H1 (cell line): ENCODE results near the gene PTPRR. TPM values are rescaled to one million over a fixed set of nuclear protein-coding genes. Genes with fewer than 3 reads are reported as not detected.

Experiments
- CTCF ChIA-PET: fragments of 300-600 bp; sonication (Branson Sonifier 250); formaldehyde crosslinking; loops from one replicate; lab custom pipeline; 2021; ENCODE audit not compliant: partially characterized antibody; lab: Charles Lee
- POLR2A ChIA-PET: fragments of 300-600 bp; sonication (Branson Sonifier 250); formaldehyde crosslinking; loops from one replicate; lab custom pipeline; 2021; ENCODE audit warnings: inconsistent platforms; ENCODE audit not compliant: partially characterized antibody; lab: Charles Lee
- DNase-seq, 2 experiments: peaks; one replicate each; pipeline versions ENCODE4 v3.0.0 to v3.0.0-alpha.2; 2010 to 2022; ENCODE audit warnings: low spot score in 2 of 2, low read depth in 1 of 2, mixed read lengths in 1 of 2
- FAIRE-seq: peaks from 2 replicates; lab custom pipeline; 2011; peaks lifted over from hg19 to GRCh38; lab: Jason Lieb, UNC
- H2AFZ ChIP-seq: 2 replicates; pipeline ENCODE4 v1.8.1; 2012; ENCODE audit warnings: low read length, inconsistent platforms
- H2AK5ac ChIP-seq: 2 replicates; pipeline ENCODE4 v1.6.1; 2013; ENCODE audit warnings: low read depth, low read length
- H2BK120ac ChIP-seq: replicated peaks from 2 replicates; pipeline ENCODE3; 2013; ENCODE audit warnings: low read depth, low read length, inconsistent platforms
- H2BK12ac ChIP-seq: 2 replicates; pipeline ENCODE4 v1.6.1; 2013; ENCODE audit warnings: low read depth, low read length
- H2BK15ac ChIP-seq: 2 replicates; pipeline ENCODE4 v1.6.1; 2013; ENCODE audit warnings: low read length
- H2BK20ac ChIP-seq: 2 replicates; pipeline ENCODE4 v1.6.1; 2013; ENCODE audit warnings: low read length
- H2BK5ac ChIP-seq: 2 replicates; pipeline ENCODE4 v1.6.1; 2013; ENCODE audit warnings: low read depth, low read length
- H3K14ac ChIP-seq: 2 replicates; pipeline ENCODE4 v1.6.1; 2013; ENCODE audit warnings: inconsistent platforms; ENCODE audit not compliant: insufficient read length
- H3K18ac ChIP-seq: 2 replicates; pipeline ENCODE4 v1.6.1; 2013; ENCODE audit warnings: low read length; ENCODE audit errors: extremely low read depth
- H3K23ac ChIP-seq: 2 replicates; pipeline ENCODE4 v1.6.1; 2013; ENCODE audit warnings: inconsistent platforms; ENCODE audit not compliant: insufficient read length
- H3K23me2 ChIP-seq: 2 replicates; pipeline ENCODE4 v1.6.1; 2013; ENCODE audit warnings: low read depth, low read length
- H3K27ac ChIP-seq: 2 replicates; pipeline ENCODE4 v1.6.1; 2011; ENCODE audit warnings: low read depth, low read length, inconsistent platforms
- H3K27me3 ChIP-seq, 4 experiments: replicated peaks in 1 of 4; 1 replicate in 1 of 4; 2 replicates in 3 of 4; pipeline versions ENCODE4 v1.6.1 to v1.8.1; 2011 to 2013; ENCODE audit warnings: low read length in 3 of 4, mild to moderate bottlenecking in 3 of 4, inconsistent platforms in 2 of 4, mixed read lengths in 2 of 4, moderate library complexity in 1 of 4; ENCODE audit not compliant: control insufficient read depth in 3 of 4, insufficient read depth in 3 of 4; ENCODE audit errors: extremely low read depth in 1 of 4
- H3K36me3 ChIP-seq, 4 experiments: 2 replicates each; pipeline versions ENCODE4 v1.6.1 to v1.8.1; 2011 to 2013; ENCODE audit warnings: mild to moderate bottlenecking in 4 of 4, low read length in 3 of 4, moderate library complexity in 2 of 4, control low read depth in 1 of 4, inconsistent platforms in 1 of 4; ENCODE audit not compliant: insufficient read depth in 4 of 4, control insufficient read depth in 2 of 4
- H3K4ac ChIP-seq: replicated peaks from 2 replicates; pipeline ENCODE3; 2013; ENCODE audit warnings: low read length, low read depth, mixed read lengths, inconsistent platforms; ENCODE audit not compliant: insufficient read length
- H3K4me1 ChIP-seq, 4 experiments: replicated peaks in 1 of 4; 1 replicate in 1 of 4; 2 replicates in 3 of 4; pipeline versions ENCODE4 v1.6.1 to v1.8.1; 2011 to 2013; ENCODE audit warnings: low read length in 3 of 4, inconsistent platforms in 2 of 4, mixed read lengths in 1 of 4; ENCODE audit not compliant: insufficient read depth in 4 of 4, control insufficient read depth in 3 of 4
- H3K4me2 ChIP-seq, 2 experiments: 2 replicates each; pipeline versions ENCODE4 v1.6.1 to v1.8.1; 2011 to 2013; ENCODE audit warnings: low read depth in 2 of 2, low read length in 2 of 2, control low read depth in 1 of 2, inconsistent platforms in 1 of 2, mild to moderate bottlenecking in 1 of 2; ENCODE audit not compliant: insufficient read depth in 1 of 2
- H3K4me3 ChIP-seq, 4 experiments: fragments of 200-600, 300-600 bp in 1 of 4; sonication (generic), shearing (Covaris generic), sonication (Bioruptor Twin) in 1 of 4; 2 replicates each; pipeline versions ENCODE4 v1.5.1 to v1.8.1; 2011 to 2016; ENCODE audit warnings: low read length in 4 of 4, low read depth in 3 of 4, control low read depth in 2 of 4, inconsistent platforms in 2 of 4, mild to moderate bottlenecking in 2 of 4, mixed read lengths in 1 of 4, moderate library complexity in 1 of 4; ENCODE audit not compliant: insufficient read depth in 2 of 4; ENCODE audit errors: extremely low read depth in 1 of 4
- H3K56ac ChIP-seq: replicated peaks from 2 replicates; pipeline ENCODE3; 2013; ENCODE audit warnings: low read depth, mild to moderate bottlenecking, mixed read lengths, low read length, inconsistent platforms; ENCODE audit not compliant: insufficient read length
- H3K79me1 ChIP-seq: 2 replicates; pipeline ENCODE4 v1.6.1; 2013; ENCODE audit warnings: low read depth, low read length, control low read depth
- H3K79me2 ChIP-seq, 2 experiments: 2 replicates each; pipeline versions ENCODE4 v1.6.1 to v1.8.1; 2012 to 2013; ENCODE audit warnings: low read length in 2 of 2, mild to moderate bottlenecking in 2 of 2, inconsistent platforms in 1 of 2; ENCODE audit not compliant: insufficient read depth in 2 of 2, control insufficient read depth in 1 of 2
- H3K9ac ChIP-seq, 4 experiments: replicated peaks in 1 of 4; 1 replicate in 1 of 4; 2 replicates in 3 of 4; pipeline versions ENCODE4 v1.6.1 to v1.8.1; 2011 to 2013; ENCODE audit warnings: low read depth in 3 of 4, low read length in 3 of 4, control low read depth in 2 of 4, mild to moderate bottlenecking in 2 of 4, moderate library complexity in 2 of 4, inconsistent platforms in 1 of 4; ENCODE audit errors: extremely low read depth in 1 of 4
- H3K9me3 ChIP-seq, 2 experiments: 2 replicates each; pipeline versions ENCODE4 v1.6.1 to v1.8.1; 2012 to 2013; ENCODE audit warnings: mild to moderate bottlenecking in 2 of 2, moderate library complexity in 2 of 2, control low read depth in 1 of 2, inconsistent platforms in 1 of 2, low read depth in 1 of 2, low read length in 1 of 2, mixed read lengths in 1 of 2; ENCODE audit not compliant: insufficient read depth in 2 of 2
- H4K20me1 ChIP-seq, 2 experiments: replicated peaks in 1 of 2; 2 replicates each; pipeline versions ENCODE3 to v1.8.1; 2011 to 2013; ENCODE audit warnings: inconsistent platforms in 2 of 2, low read length in 2 of 2, mild to moderate bottlenecking in 1 of 2; ENCODE audit not compliant: insufficient read depth in 2 of 2, control insufficient read depth in 1 of 2
- H4K5ac ChIP-seq: 2 replicates; pipeline ENCODE4 v1.6.1; 2013; ENCODE audit warnings: low read length, low read depth, mixed read lengths, inconsistent platforms; ENCODE audit not compliant: insufficient read length
- H4K8ac ChIP-seq: 2 replicates; pipeline ENCODE4 v1.8.0; 2013; ENCODE audit warnings: mild to moderate bottlenecking, moderate library complexity, low read length, inconsistent platforms; ENCODE audit not compliant: insufficient read depth; ENCODE audit errors: extremely low read depth
- H4K91ac ChIP-seq: replicated peaks from 2 replicates; pipeline ENCODE3; 2013; ENCODE audit warnings: low read length, mixed read lengths, inconsistent platforms; ENCODE audit not compliant: insufficient read length
- NANOG ChIP-seq: IDR thresholded peaks from 2 replicates; pipeline ENCODE4 v1.6.1; 2011; ENCODE audit warnings: low read length, low read depth, mild to moderate bottlenecking, inconsistent platforms; ENCODE audit not compliant: insufficient read depth, poor library complexity, severe bottlenecking
- WGBS, 2 experiments: shearing (Covaris generic) in 1 of 2; methylation state at CpG; one replicate each; pipeline versions ENCODE4 v1.1.6 to v1.1.7; 2013 to 2015; ENCODE audit warnings: low lambda C conversion rate in 2 of 2, mixed read lengths in 2 of 2, inconsistent platforms in 1 of 2, low coverage in 1 of 2, missing lambda C conversion rate in 1 of 2; ENCODE audit not compliant: insufficient replicate concordance in 2 of 2, insufficient coverage in 1 of 2, insufficient read length in 1 of 2; ENCODE audit errors: extremely low coverage in 1 of 2, missing lambda C conversion rate in 1 of 2; 5-methylcytosine and 5-hydroxymethylcytosine counted together
- polyA plus RNA-seq, 7 experiments: library from polyadenylated mRNA; depleted of rRNA in 3 of 7; stranded (reverse) in 5 of 7; unstranded in 2 of 7; fragments of >200 nt in 5 of 7; fragments of 200-250 nt in 2 of 7; gene quantifications; 1 replicate in 5 of 7; 2 replicates in 1 of 7; 4 replicates in 1 of 7; pipeline versions ENCODE4 v1.2.1 to v1.2.3, GENCODE V29; 2011 to 2013; ENCODE audit warnings: missing spikeins in 2 of 7, mixed read lengths in 2 of 7
- total RNA-seq: library from RNA; stranded (reverse); fragmentation: NEBNext Ultra II Directional; extraction: Animal tissue kit (Norgen Biotek cat#: 25700); gene quantifications from 2 replicates; pipeline ENCODE4 v1.2.1, GENCODE V29; 2021
- TF ChIP-seq, protein P1 (sequence below), 3 experiments: IDR thresholded peaks; 1 replicate in 2 of 3; 2 replicates in 1 of 3; pipeline versions ENCODE4 v1.5.1 to v1.6.1; 2011; ENCODE audit warnings: low read length in 3 of 3, mild to moderate bottlenecking in 3 of 3, inconsistent platforms in 2 of 3, low read depth in 1 of 3, moderate library complexity in 1 of 3; ENCODE audit not compliant: insufficient read depth in 1 of 3; ENCODE audit errors: control extremely low read depth in 1 of 3

The PTPRR gene
- total and polyA plus RNA-seq, 2 of the 8 experiments (the other 6 are each of a cell fraction or from before 2014, with no cell fraction given), result 0.07 to 0.35 TPM

DNA sequence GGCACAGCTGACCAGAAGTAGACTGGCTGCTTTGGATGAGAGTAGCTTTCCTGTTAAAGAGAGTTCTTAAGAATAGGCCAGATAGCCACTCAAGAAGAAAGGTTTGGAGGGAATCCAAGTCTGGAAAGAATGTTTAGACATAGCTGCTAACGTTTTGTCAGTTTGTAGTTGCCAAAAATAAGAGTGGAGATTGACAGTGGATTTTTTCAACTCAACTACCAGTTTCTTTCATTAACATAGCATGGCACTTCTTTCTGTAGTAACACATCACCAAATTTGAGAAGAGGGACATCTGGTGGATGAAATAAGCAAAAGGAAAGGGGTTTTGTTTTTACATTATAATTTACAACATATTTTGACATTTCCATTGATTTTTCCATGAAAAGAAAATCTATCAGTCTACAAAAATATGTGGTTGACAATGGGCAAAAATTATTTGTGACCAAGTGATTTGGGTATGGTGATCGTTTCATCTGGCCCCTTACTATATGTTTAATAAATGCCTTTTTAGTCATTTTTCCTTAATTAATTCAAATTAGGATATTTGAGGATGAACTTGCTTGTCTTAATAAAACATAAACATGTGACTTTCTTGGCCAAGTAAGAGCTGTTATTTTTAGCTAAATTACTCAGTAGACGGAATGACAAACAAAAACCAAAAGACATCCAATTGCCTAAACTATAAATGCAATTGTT lies 71.1 kb downstream of the PTPRR start:
- FAIRE-seq (no peak), DNase-seq (no peak)
- Histone ChIP-seq H4K20me1 (no peaks in the 10 kb centered on the region), H3K9me3 (no peaks in the 10 kb centered on the region), H2BK120ac (no peak overlapping the region), H3K4ac (no peak overlapping the region), H3K27me3 (no peaks in the 10 kb centered on the region), H3K36me3 (no peaks in the 10 kb centered on the region), H3K9ac (no peak overlapping the region), H2AFZ (no peak overlapping the region), H3K23me2 (no peaks in the 10 kb centered on the region), H3K79me2 (no peaks in the 10 kb centered on the region), H4K8ac (no peak overlapping the region), H3K56ac (no peak overlapping the region), H2BK20ac (no peak overlapping the region), H3K23ac (no peak overlapping the region), H2BK5ac (no peak overlapping the region), H3K14ac (no peak overlapping the region), H3K18ac (no peak overlapping the region), H3K27ac (no peak overlapping the region), H3K4me1 (no peaks in the 10 kb centered on the region; a peak in 1 of 7 replicates), H2BK12ac (no peak overlapping the region), H2BK15ac (no peak overlapping the region), H3K4me2 (no peak overlapping the region), H2AK5ac (no peak overlapping the region), H4K5ac (no peak overlapping the region), H4K91ac (no peak overlapping the region), H3K79me1 (no peaks in the 10 kb centered on the region), H3K4me3 (no peak overlapping the region)
- ChIA-PET POLR2A (interaction anchor here (0.6 kb wide), 1 partner anchor 259 kb away, joined by 4 read pairs; no protein-coding TSS in a partner anchor), CTCF (interaction anchor here (0.6 to 5.9 kb wide), 24 partner anchors 10 to 956 kb away, joined by 3 to 80 read pairs (median 3); no protein-coding TSS in a partner anchor)
- WGBS, 2 experiments, result 60% methylated on average over 3 of the region's 3 CpGs; no CpG with 5 or more reads in 1 of the 2 experiments
- TF ChIP-seq, protein P1, sequence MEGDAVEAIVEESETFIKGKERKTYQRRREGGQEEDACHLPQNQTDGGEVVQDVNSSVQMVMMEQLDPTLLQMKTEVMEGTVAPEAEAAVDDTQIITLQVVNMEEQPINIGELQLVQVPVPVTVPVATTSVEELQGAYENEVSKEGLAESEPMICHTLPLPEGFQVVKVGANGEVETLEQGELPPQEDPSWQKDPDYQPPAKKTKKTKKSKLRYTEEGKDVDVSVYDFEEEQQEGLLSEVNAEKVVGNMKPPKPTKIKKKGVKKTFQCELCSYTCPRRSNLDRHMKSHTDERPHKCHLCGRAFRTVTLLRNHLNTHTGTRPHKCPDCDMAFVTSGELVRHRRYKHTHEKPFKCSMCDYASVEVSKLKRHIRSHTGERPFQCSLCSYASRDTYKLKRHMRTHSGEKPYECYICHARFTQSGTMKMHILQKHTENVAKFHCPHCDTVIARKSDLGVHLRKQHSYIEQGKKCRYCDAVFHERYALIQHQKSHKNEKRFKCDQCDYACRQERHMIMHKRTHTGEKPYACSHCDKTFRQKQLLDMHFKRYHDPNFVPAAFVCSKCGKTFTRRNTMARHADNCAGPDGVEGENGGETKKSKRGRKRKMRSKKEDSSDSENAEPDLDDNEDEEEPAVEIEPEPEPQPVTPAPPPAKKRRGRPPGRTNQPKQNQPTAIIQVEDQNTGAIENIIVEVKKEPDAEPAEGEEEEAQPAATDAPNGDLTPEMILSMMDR (IDR thresholded peaks at IDR 0.05; ENCODE audit: control extremely low read depth in 1 of 3, insufficient read depth in 1 of 3, low read depth in 1 of 3, low read length in 3 of 3), result peak in 2 of 3 experiments; percentile 29 to 46; a peak in 2 of 4 replicates
- no peak for TF ChIP-seq NANOG
